Fibroblast of lung (primary cell): Measurements from ENCODE around the gene PDE6G. TPM values are rescaled to one million over a fixed set of nuclear protein-coding genes. Genes with fewer than 3 reads are reported as not detected.
A peak's percentile ranks its signal among the peaks of the same experiment; 100 is the strongest.

ENCODE experiments used
- DNase-seq, 2 donors: peaks; one replicate each; pipeline versions ENCODE4 v3.0.0 to v3.0.0-alpha.2; 2010; ENCODE audit warnings: low read depth in 2 of 2
- H2AFZ ChIP-seq: 2 replicates; pipeline ENCODE4 v1.5.1; 2012; ENCODE audit warnings: low read length, control low read depth, inconsistent platforms
- H3K27ac ChIP-seq: 2 replicates; pipeline ENCODE4 v1.5.1; 2011; ENCODE audit warnings: low read length, control low read depth; ENCODE audit not compliant: insufficient read depth
- H3K27me3 ChIP-seq: 2 replicates; pipeline ENCODE4 v1.5.1; 2011; ENCODE audit warnings: mild to moderate bottlenecking, low read length; ENCODE audit not compliant: control insufficient read depth, insufficient read depth
- H3K36me3 ChIP-seq: 2 replicates; pipeline ENCODE4 v1.5.1; 2011; ENCODE audit warnings: low read length; ENCODE audit not compliant: control insufficient read depth, insufficient read depth
- H3K4me1 ChIP-seq: 2 replicates; pipeline ENCODE4 v1.5.1; 2011; ENCODE audit warnings: low read length; ENCODE audit not compliant: control insufficient read depth, insufficient read depth; ENCODE audit errors: extremely low read depth
- H3K4me2 ChIP-seq: 2 replicates; pipeline ENCODE4 v1.5.1; 2011; ENCODE audit warnings: low read length, control low read depth; ENCODE audit not compliant: insufficient read depth; ENCODE audit errors: extremely low read depth
- H3K4me3 ChIP-seq, 4 experiments: fragments of 200-600 bp in 1 of 4; sonication (generic) in 1 of 4; replicated peaks in 1 of 4; 2 replicates each; pipeline ENCODE4 v1.5.1; 2011 to 2016; ENCODE audit warnings: low read length in 4 of 4, low read depth in 3 of 4, mild to moderate bottlenecking in 3 of 4, control low read depth in 2 of 4, inconsistent platforms in 1 of 4, mixed read lengths in 1 of 4; ENCODE audit not compliant: insufficient read depth in 1 of 4; ENCODE audit errors: control extremely low read depth in 1 of 4
- H3K79me2 ChIP-seq: 2 replicates; pipeline ENCODE4 v1.5.1; 2012; ENCODE audit warnings: mild to moderate bottlenecking, low read length, inconsistent platforms; ENCODE audit not compliant: control insufficient read depth, insufficient read depth
- H3K9ac ChIP-seq: 2 replicates; pipeline ENCODE4 v1.5.1; 2011; ENCODE audit warnings: mild to moderate bottlenecking, low read length, control low read depth; ENCODE audit not compliant: insufficient read depth
- H3K9me3 ChIP-seq: 2 replicates; pipeline ENCODE4 v1.5.1; 2012; ENCODE audit warnings: low read depth, low read length; ENCODE audit not compliant: control insufficient read depth, insufficient read depth
- H4K20me1 ChIP-seq: 2 replicates; pipeline ENCODE4 v1.5.1; 2011; ENCODE audit warnings: low read length; ENCODE audit not compliant: control insufficient read depth, insufficient read depth; ENCODE audit errors: extremely low read depth
- EZH2 ChIP-seq: IDR thresholded peaks from 2 replicates; pipeline ENCODE4 v1.5.1; 2012; ENCODE audit warnings: low read length, control low read depth, mild to moderate bottlenecking; ENCODE audit errors: missing control alignments
- polyA plus RNA-seq, 2 donors: library from polyadenylated mRNA; depleted of rRNA in 1 of 2; stranded (reverse) in 1 of 2; unstranded in 1 of 2; fragments of >200 nt; gene quantifications; 2 replicates each; pipeline ENCODE4 v1.2.1, GENCODE V29; 2011 to 2012; ENCODE audit warnings: missing spikeins in 1 of 2
- total RNA-seq: library from RNA; depleted of rRNA; stranded (reverse); fragments of >200 nt; gene quantifications from 2 replicates; pipeline ENCODE4 v1.2.1, GENCODE V29; 2014
- TF ChIP-seq, protein P1 (sequence below), 2 donors: IDR thresholded peaks in 1 of 2; conservative IDR thresholded peaks in 1 of 2; 1 replicate in 1 of 2; 2 replicates in 1 of 2; pipeline ENCODE4 v1.5.1; 2011 to 2012; ENCODE audit warnings: low read length in 2 of 2, control low read depth in 1 of 2, inconsistent platforms in 1 of 2, low read depth in 1 of 2, mild to moderate bottlenecking in 1 of 2

Gene PDE6G
- total and polyA plus RNA-seq, 2 donors (not counting 1 experiment from before 2014, with no cell fraction given): 0.17 to 0.64 TPM

DNA sequence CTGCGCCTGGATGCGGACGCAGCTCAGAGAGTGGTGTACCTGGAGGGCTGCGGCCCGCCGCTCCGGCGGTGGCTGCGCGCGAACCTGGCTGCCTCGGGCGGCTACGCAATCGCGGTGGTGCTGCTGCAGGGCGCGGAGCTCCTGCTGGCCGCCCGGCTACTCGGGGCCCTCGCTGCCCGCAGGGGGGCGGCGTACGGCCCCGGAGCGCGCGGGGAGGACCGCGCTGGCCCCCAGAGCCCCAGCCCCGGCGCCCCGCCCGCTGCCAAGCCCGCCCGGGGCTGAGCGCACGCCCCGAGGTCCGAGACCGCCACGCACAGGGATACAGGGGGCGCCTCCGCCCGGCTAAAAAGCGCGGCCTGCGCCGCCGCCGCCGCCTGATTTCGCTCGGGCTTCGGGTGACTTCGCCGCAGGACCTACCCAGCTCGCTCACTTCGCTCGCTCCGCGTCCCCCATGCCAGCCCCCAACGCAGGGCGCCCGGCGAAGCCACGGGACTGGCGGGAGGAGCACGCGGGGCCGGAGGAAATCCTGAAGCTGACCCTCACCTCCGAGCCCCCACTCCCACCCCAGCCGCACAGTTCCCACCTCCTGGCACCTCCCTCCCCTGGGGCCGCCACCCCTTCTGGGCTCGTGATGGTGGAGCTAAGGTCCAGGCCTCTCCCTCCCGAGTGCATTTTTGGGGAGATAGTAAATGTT is 8.2 kb downstream of the PDE6G start:
- DNase-seq: no peak
- H3K4me3 ChIP-seq: peak overlapping the region in 1 of 4 experiments; percentile 20
- peaks cover 5% of the 10 kb centered on the region for H3K4me1 ChIP-seq
- H3K27me3 ChIP-seq: peaks cover 22% of the 10 kb centered on the region
- no peak overlapping the region for H3K27ac ChIP-seq
- no peaks in the 10 kb centered on the region for H3K36me3 ChIP-seq
- no peaks in the 10 kb centered on the region for H4K20me1 ChIP-seq
- no peaks in the 10 kb centered on the region for H3K79me2 ChIP-seq
- H3K9me3 ChIP-seq: no peaks in the 10 kb centered on the region
- peak overlapping the region; percentile 44 for H3K4me2 ChIP-seq
- H3K9ac ChIP-seq: no peak overlapping the region
- H2AFZ ChIP-seq: no peak overlapping the region
- peak; percentile 52 for TF ChIP-seq EZH2
- TF ChIP-seq, protein P1, sequence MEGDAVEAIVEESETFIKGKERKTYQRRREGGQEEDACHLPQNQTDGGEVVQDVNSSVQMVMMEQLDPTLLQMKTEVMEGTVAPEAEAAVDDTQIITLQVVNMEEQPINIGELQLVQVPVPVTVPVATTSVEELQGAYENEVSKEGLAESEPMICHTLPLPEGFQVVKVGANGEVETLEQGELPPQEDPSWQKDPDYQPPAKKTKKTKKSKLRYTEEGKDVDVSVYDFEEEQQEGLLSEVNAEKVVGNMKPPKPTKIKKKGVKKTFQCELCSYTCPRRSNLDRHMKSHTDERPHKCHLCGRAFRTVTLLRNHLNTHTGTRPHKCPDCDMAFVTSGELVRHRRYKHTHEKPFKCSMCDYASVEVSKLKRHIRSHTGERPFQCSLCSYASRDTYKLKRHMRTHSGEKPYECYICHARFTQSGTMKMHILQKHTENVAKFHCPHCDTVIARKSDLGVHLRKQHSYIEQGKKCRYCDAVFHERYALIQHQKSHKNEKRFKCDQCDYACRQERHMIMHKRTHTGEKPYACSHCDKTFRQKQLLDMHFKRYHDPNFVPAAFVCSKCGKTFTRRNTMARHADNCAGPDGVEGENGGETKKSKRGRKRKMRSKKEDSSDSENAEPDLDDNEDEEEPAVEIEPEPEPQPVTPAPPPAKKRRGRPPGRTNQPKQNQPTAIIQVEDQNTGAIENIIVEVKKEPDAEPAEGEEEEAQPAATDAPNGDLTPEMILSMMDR (conservative IDR thresholded peaks at IDR 0.05 in 1 of 2, IDR thresholded peaks at IDR 0.05 in 1 of 2; ENCODE audit: low read depth in 1 of 2, low read length in 2 of 2): no peak

DNA sequence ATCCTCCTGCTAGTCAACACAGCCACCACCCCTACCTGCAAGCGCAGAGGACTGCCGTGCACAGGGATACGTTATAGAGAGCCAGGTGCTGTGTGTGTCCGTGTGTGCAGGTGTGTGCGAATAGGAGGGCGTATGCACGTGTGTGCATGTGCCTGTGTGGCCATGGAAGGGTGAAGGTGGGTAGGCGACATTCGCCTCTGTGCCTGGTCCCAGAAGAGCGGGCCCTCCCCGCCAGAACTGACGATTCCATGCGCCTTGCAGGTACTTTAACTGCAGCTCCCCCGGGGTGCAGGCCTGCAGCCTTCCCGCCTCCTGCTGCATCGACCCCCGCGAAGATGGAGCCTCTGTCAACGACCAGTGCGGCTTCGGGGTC is 8.7 kb downstream of the PDE6G start:
- Histone ChIP-seq H4K20me1 (no peaks in the 10 kb centered on the region), H3K4me1 (peaks cover 5% of the 10 kb centered on the region), H3K9ac (no peak overlapping the region), H3K79me2 (no peaks in the 10 kb centered on the region), H3K27ac (no peak overlapping the region), H3K27me3 (peaks cover 22% of the 10 kb centered on the region), H3K9me3 (no peaks in the 10 kb centered on the region), H3K4me3 (no peak overlapping the region), H3K36me3 (no peaks in the 10 kb centered on the region), H2AFZ (no peak overlapping the region), H3K4me2 (peak overlapping the region; percentile 25)
- no peak for DNase-seq
- TF ChIP-seq EZH2: peak; percentile 72
- TF ChIP-seq, protein P1 (conservative IDR thresholded peaks at IDR 0.05 in 1 of 2, IDR thresholded peaks at IDR 0.05 in 1 of 2; ENCODE audit: low read depth in 1 of 2, low read length in 2 of 2): no peak

DNA sequence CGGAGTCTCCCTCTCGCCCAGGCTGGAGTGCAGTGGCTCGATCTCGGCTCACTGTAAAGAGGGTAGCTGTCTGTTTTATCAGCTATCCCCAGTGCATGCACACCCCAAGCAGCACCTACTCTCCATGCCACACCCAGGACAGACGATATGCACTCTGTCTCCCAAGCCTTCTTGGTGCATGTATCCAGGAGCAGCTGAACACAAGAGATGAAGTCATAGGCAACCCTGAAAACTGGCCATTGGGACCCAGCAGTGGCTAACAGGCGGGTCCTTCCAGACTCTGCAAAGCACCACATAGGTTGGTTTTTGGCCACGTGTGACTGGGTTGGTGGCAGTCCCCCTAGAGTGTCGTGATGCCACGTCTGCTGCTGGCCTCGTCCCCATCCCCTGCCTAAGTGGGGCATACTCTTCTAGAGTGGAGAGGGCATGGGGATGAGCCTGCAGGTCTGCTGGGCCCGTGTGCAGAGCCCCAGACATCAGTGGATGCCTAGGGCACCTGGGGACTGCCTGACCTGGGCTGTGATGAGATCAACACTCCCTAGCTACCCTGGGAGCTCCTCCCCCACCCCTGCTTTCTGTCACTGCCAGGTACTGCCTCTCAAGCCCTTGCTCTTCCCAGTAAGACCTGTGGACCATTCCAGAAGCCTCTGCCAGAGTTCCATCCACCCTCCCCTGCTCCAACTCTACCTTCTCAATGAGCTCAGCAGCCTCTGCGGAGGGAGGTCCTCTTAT is 9.3 kb downstream of the PDE6G start:
- TF ChIP-seq, protein P1 (conservative IDR thresholded peaks at IDR 0.05 in 1 of 2, IDR thresholded peaks at IDR 0.05 in 1 of 2; ENCODE audit: low read depth in 1 of 2, low read length in 2 of 2): no peak
- TF ChIP-seq EZH2: no peak
- no peak overlapping the region for H2AFZ ChIP-seq
- H3K4me3 ChIP-seq: no peak overlapping the region
- no peaks in the 10 kb centered on the region for H3K36me3 ChIP-seq
- H3K9me3 ChIP-seq: no peaks in the 10 kb centered on the region
- H3K27me3 ChIP-seq: peaks cover 22% of the 10 kb centered on the region
- H3K4me1 ChIP-seq: peaks cover 7% of the 10 kb centered on the region
- no peak overlapping the region for H3K4me2 ChIP-seq
- no peaks in the 10 kb centered on the region for H3K79me2 ChIP-seq
- no peaks in the 10 kb centered on the region for H4K20me1 ChIP-seq
- H3K27ac ChIP-seq: no peak overlapping the region
- no peak for DNase-seq
- no peak overlapping the region for H3K9ac ChIP-seq
